Suprapubic skin (tissue), 4 donors: Measurements from ENCODE around the gene BACE1. TPM values are rescaled to one million over a fixed set of nuclear protein-coding genes. Genes with fewer than 3 reads are reported as not detected.

Experiments
- DNase-seq, 2 donors: peaks; one replicate each; pipeline ENCODE4 v3.0.0-alpha.2; 2019; ENCODE audit warnings: low spot score in 2 of 2
- H3K27ac ChIP-seq: fragments of 200-600 bp; sonication (generic); one replicate; pipeline ENCODE4 v1.5.1; 2019
- H3K27me3 ChIP-seq: fragments of 200-600 bp; sonication (generic); one replicate; pipeline ENCODE4 v1.5.1; 2019
- H3K36me3 ChIP-seq: fragments of 200-600 bp; sonication (generic); one replicate; pipeline ENCODE4 v1.5.1; 2019
- H3K4me1 ChIP-seq: fragments of 200-600 bp; sonication (generic); one replicate; pipeline ENCODE4 v1.5.1; 2019
- H3K4me3 ChIP-seq: fragments of 200-600 bp; sonication (generic); one replicate; pipeline ENCODE4 v1.5.1; 2019; ENCODE audit warnings: mild to moderate bottlenecking
- H3K9me3 ChIP-seq: fragments of 200-600 bp; sonication (generic); one replicate; pipeline ENCODE4 v1.5.1; 2019
- EP300 ChIP-seq: sonication (generic); formaldehyde crosslinking; IDR thresholded peaks from one replicate; pipeline ENCODE4 v1.6.1; 2017; ENCODE audit warnings: antibody characterized with exemption
- POLR2A ChIP-seq, 2 donors: fragments of 450-650 bp; IDR thresholded peaks; one replicate each; pipeline ENCODE4 v1.6.1; 2017; ENCODE audit warnings: antibody characterized with exemption in 2 of 2, mild to moderate bottlenecking in 2 of 2, moderate library complexity in 2 of 2
- POLR2AphosphoS5 ChIP-seq, 3 donors: sonication (generic); formaldehyde crosslinking; IDR thresholded peaks; one replicate each; pipeline ENCODE4 v1.6.1; 2017; ENCODE audit warnings: antibody characterized with exemption in 3 of 3
- WGBS: methylation state at CpG from one replicate; pipeline ENCODE4 v1.1.5; 2018; 5-methylcytosine and 5-hydroxymethylcytosine counted together
- total RNA-seq, 4 donors: library from RNA; depleted of rRNA; stranded (reverse); fragments of >200 nt; gene quantifications; one replicate each; pipeline ENCODE4 v1.1.0, GENCODE V29; 2016
- TF ChIP-seq, protein P1 (sequence below), 2 donors: fragments of 200-600 bp in 1 of 2; fragments of 450-650 bp in 1 of 2; sonication (generic) in 1 of 2; IDR thresholded peaks; one replicate each; pipeline ENCODE4 v1.5.1; 2016 to 2019; ENCODE audit warnings: antibody characterized with exemption in 2 of 2, mild to moderate bottlenecking in 1 of 2, moderate library complexity in 1 of 2

The BACE1 gene
- total RNA-seq, 4 donors from 2014 or later, result 13.8 to 35.6 (median 18.0) TPM

DNA sequence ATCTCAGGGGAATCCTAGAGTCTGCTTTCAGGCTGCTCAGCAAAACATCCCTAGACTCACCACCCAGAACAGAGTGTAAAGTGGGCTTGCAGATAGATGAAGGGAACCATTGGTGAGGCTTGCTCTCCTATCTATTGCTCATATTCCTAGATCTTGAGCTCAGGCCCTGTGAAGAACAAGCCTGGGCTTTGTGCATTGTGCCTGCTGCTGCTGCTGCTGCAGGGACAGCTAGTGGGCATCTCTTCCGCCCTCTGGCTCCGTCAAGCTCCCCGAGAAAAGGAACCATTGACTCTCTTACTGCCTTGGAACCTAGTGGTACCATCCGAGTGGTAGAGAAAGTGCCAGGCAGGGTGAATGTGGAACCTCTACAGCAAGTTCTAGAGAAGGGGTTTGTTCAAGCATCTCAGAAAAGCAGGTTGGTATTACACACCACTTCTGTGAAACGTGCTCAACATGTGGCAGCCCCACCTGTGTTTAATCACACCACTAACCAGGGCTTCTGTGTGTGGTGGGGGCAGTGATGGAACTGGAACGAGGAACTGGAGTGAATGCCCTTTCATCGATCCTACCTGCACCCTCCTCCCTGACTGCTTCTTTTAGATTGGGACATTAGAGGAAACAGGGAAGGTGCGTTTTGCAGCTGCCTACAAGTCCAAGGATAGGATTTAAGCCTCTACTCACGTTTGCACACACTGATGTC, 20.5 kb downstream of the BACE1 start:
- Histone ChIP-seq H3K36me3 (peaks cover 34% of the 10 kb centered on the region), H3K4me3 (no peak overlapping the region), H3K27me3 (no peaks in the 10 kb centered on the region), H3K27ac (no peak overlapping the region), H3K4me1 (peaks cover 5% of the 10 kb centered on the region), H3K9me3 (no peaks in the 10 kb centered on the region)
- DNase-seq, result no peak
- 77% methylated on average over 9 of the region's 9 CpGs for WGBS
- TF ChIP-seq, protein P1, sequence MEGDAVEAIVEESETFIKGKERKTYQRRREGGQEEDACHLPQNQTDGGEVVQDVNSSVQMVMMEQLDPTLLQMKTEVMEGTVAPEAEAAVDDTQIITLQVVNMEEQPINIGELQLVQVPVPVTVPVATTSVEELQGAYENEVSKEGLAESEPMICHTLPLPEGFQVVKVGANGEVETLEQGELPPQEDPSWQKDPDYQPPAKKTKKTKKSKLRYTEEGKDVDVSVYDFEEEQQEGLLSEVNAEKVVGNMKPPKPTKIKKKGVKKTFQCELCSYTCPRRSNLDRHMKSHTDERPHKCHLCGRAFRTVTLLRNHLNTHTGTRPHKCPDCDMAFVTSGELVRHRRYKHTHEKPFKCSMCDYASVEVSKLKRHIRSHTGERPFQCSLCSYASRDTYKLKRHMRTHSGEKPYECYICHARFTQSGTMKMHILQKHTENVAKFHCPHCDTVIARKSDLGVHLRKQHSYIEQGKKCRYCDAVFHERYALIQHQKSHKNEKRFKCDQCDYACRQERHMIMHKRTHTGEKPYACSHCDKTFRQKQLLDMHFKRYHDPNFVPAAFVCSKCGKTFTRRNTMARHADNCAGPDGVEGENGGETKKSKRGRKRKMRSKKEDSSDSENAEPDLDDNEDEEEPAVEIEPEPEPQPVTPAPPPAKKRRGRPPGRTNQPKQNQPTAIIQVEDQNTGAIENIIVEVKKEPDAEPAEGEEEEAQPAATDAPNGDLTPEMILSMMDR (IDR thresholded peaks at IDR 0.05), result no peak
- TF ChIP-seq POLR2AphosphoS5 (IDR thresholded peaks at IDR 0.05), result no peak
- TF ChIP-seq EP300, result no peak
- no peak for TF ChIP-seq POLR2A (IDR thresholded peaks at IDR 0.05)

DNA sequence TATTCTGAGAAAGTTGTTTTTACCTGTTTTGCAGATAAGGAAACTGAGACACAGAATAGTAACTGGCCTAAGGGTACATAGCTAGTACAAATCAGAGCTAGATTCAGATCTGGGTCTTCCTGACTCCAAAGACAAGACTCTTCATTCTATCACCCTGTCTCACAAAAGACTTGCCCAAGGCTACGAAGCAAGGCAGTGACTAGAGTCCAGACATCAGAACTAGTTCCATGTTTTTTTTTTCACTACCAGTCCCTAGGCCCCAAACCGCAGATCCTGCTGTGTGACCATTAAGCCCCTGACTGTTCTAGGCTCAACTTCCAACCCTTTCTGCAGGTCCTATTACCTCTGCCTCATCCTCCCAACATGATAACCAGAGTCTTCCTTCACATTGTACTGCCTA, 23.4 kb downstream of the BACE1 start:
- TF ChIP-seq EP300, result no peak
- TF ChIP-seq POLR2A (IDR thresholded peaks at IDR 0.05), result no peak
- TF ChIP-seq, protein P1 (IDR thresholded peaks at IDR 0.05), result no peak
- TF ChIP-seq POLR2AphosphoS5 (IDR thresholded peaks at IDR 0.05), result no peak
- H3K4me3 ChIP-seq, result no peak overlapping the region
- no peaks in the 10 kb centered on the region for H3K27me3 ChIP-seq
- WGBS, result 90% methylated on average over 2 of the region's 2 CpGs
- H3K4me1 ChIP-seq, result no peaks in the 10 kb centered on the region
- DNase-seq, result no peak
- no peaks in the 10 kb centered on the region for H3K9me3 ChIP-seq
- H3K36me3 ChIP-seq, result peaks cover 64% of the 10 kb centered on the region
- no peak overlapping the region for H3K27ac ChIP-seq

DNA sequence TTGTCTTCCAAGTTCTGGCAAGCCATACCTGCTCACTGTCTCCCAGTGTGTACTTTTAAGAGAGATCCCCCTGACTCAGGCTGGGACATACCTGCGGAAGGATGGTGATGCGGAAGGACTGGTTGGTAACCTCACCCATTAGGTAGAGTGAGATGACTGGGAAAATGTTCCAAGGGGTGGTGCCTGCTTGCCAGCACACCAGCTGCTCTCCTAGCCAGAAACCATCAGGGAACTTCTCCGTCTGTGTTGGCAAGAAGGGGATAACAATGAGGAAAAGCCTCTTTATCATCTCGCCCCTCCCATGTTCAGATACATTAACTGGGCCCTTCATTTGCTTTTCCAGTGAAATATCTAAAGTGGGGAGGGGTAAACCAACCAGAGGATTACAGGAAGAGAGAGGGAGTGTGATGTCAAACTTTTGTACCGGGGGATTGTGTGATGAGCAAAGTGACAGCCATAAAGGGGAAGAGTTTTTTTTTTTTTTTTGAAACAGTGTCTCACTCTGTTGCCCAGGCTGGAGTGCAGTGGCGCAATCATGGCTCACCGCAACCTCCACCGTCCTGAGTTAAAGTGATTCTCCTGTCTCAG, 25.2 kb downstream of the BACE1 start, which contains the start of gene BACE1-AS:
Gene BACE1-AS (plus strand): TSS at position 538 of the 588 bp plus-strand sequence.
- Histone ChIP-seq H3K4me1 (no peaks in the 10 kb centered on the region), H3K4me3 (no peak within 1 kb of the TSS), H3K9me3 (no peaks in the 10 kb centered on the region), H3K36me3 (peaks cover 80% of the 10 kb centered on the region), H3K27me3 (no peaks in the 10 kb centered on the region), H3K27ac (no peak within 1 kb of the TSS)
- TF ChIP-seq POLR2A (IDR thresholded peaks at IDR 0.05) (no peak), POLR2AphosphoS5 (IDR thresholded peaks at IDR 0.05) (no peak), EP300 (no peak)
- TF ChIP-seq, protein P1 (IDR thresholded peaks at IDR 0.05), result no peak
- no peak for DNase-seq
- 86% methylated on average over 8 of the region's 8 CpGs for WGBS

DNA sequence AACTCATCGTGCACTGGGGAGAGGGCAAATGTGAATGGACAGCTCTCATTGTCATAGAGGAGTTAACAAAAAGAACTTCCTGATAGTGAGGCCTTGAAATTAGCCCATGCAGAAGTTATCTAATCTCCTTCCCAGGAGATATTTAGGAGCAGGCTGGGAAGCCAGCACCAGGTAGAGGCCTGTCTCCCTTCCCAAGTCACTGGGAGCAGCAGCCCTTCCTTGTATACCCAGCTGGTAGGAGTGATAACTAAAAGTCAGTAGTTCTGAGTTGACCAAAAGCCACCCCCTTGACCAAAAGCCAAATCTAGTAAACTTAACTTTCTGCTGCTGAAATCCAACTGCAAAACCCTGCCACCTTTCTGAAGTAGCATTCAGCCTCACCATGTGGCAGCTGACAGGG, 26.3 kb downstream of the BACE1 start:
- H3K9me3 ChIP-seq, result no peaks in the 10 kb centered on the region
- no peaks in the 10 kb centered on the region for H3K4me1 ChIP-seq
- no peaks in the 10 kb centered on the region for H3K27me3 ChIP-seq
- no peak for DNase-seq
- TF ChIP-seq, protein P1 (IDR thresholded peaks at IDR 0.05), result no peak
- TF ChIP-seq EP300 (no peak), POLR2AphosphoS5 (IDR thresholded peaks at IDR 0.05) (no peak), POLR2A (IDR thresholded peaks at IDR 0.05) (no peak)
- H3K4me3 ChIP-seq, result no peak overlapping the region
- no peak overlapping the region for H3K27ac ChIP-seq
- WGBS, result 88% methylated on average over 1 of the region's 1 CpG
- H3K36me3 ChIP-seq, result peaks cover 81% of the 10 kb centered on the region

DNA sequence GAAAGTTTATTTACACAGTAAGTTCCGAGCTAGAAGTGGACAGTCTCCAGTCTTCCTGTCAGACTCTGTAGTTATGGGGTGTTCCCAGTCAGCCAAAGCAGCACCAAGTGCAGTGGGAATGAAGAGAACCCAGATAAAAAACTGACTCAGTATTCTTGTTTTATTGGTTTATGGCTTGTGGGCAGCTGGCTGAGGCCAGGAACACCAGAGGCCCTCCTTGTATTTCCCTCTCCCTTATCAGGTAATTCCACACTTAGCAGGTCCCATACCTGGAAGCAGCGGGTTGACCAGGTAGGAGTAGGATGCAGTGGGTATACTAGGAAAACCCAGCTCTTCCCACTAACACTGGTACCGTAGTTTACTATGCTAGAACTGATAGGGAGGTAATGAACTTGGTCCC, 28.4 kb downstream of the BACE1 start:
- H3K27ac ChIP-seq, result no peak overlapping the region
- no peak for DNase-seq
- WGBS, result 95% methylated on average over 3 of the region's 3 CpGs
- no peaks in the 10 kb centered on the region for H3K4me1 ChIP-seq
- no peak for TF ChIP-seq POLR2A (IDR thresholded peaks at IDR 0.05)
- TF ChIP-seq, protein P1 (IDR thresholded peaks at IDR 0.05), result no peak
- TF ChIP-seq EP300, result no peak
- no peak for TF ChIP-seq POLR2AphosphoS5 (IDR thresholded peaks at IDR 0.05)
- no peaks in the 10 kb centered on the region for H3K9me3 ChIP-seq
- H3K27me3 ChIP-seq, result no peaks in the 10 kb centered on the region
- H3K4me3 ChIP-seq, result no peak overlapping the region
- H3K36me3 ChIP-seq, result peaks cover 91% of the 10 kb centered on the region
